ENCODE results near the gene SEMA3G.

Gene SEMA3G

DNA sequence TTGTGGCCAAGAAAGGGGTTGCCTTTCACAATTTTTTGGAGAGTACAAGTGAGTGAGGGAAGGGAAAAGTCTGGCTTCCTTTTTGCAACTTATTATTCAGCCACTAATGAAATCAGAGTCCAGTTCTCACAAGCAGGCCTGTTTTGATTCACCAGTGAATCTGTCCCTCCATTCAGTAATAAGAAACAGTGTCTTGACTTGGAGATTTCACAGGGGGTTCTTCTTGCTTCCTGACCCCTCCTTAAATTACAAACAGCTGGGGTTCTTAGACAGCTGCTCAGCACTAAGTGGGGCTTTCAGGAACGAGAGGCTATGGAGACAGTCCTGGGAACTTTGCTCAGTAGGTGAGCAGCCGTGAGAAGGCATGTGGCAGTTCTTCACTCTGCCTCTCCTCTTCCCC is 24.5 kb downstream of the SEMA3G start:
- DNase-seq (ENCODE audit: low read depth in 2 of 2) = no peak

- DNase-seq (ENCODE audit: low read depth in 2 of 2) = no peak
These were observed 29.1 kb downstream of the SEMA3G start for GRCh38 chr3:52415800-52416199.

DNA sequence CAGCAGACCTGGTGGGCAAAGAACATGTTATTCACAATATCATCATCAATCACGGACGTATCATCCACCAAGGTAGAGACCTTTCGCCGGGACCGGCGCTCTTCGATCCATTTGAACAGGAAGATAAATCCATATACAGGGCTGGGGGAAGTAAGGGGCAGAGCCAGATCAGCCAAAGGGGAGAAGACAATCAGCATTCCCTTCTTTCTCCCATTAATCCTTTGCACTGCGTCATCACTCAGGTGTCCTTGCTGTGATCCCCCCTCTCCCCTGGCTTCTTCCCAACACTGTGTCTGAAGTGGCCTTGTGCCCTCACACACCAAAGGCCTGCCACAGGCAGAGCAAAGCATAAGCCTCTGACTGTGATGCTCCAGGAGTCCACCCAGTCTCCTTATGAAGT is 36.4 kb downstream of the SEMA3G start:
- DNase-seq (ENCODE audit: low read depth in 2 of 2) = no peak

DNA sequence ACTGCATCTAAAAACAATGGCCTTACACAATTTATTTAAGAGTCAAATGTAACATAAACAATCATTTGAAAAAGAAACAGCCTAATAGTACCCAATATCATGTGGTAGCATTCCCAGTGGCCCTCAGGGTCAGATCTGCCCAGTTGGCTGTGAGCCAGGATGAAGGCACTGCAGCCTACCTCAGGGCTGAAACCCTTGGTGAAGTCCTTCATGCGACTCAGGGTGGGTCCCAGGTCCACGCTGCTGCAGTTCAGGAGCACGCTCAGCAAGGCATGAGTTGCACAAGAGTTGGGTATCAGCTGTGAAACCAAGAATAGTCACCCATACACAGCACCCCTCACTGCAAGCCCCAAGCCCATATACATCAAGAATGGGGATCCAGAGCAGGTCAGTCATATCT is 37.1 kb downstream of the SEMA3G start:
- DNase-seq (ENCODE audit: low read depth in 2 of 2) = no peak

GRCh38 chr3:52406791-52407510 is 38.0 kb downstream of the SEMA3G start:
- DNase-seq (ENCODE audit: low read depth in 2 of 2) = no peak

DNA sequence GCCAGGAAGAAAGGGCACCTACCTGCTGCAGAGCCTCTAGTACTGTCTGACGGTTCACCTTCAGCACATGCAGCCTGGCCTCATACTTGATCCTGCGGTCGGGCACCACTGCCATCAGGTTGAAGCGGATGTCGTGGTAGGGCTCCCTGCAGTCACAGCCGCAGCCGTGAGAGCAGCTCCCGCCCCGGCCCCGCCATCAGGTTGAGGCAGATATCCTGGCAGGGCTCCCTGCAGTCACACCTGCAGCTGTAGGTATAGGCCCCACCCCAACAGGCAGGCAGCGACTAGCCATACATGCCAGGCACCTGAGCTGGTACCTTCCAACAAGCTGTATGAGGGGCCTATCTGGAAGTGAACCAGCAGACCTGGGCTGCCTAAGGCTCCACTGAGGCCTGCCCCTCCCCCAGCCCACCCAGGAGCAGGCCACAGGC is 38.7 kb downstream of the SEMA3G start:
- no peak for DNase-seq (ENCODE audit: low read depth in 2 of 2)

DNA sequence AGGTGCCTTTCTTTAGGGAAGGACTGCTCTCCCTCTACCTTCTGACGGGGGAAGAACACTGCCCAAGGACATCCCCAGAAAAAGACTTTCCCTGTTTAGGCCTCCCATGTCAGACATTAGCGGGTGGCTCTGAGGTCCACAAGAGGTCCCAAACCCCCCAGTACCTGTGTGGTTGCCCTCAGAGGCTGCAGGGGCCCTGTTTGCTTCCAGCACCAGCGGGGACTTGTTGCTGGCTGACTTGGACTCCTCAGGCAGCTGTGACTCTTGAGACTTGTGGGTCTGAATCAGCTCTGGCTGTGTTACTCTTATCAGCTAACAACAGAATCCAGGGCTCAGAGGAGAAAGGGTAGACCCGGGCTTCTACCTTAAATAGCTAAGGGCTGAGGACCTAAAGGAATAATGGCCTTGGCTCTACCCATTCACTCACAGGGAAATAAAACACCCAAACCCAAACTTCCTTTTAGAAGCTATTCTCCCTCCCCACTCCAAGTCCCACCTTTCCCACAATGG is 39.2 kb downstream of the SEMA3G start:
- no peak for DNase-seq (ENCODE audit: low read depth in 2 of 2)

DNA sequence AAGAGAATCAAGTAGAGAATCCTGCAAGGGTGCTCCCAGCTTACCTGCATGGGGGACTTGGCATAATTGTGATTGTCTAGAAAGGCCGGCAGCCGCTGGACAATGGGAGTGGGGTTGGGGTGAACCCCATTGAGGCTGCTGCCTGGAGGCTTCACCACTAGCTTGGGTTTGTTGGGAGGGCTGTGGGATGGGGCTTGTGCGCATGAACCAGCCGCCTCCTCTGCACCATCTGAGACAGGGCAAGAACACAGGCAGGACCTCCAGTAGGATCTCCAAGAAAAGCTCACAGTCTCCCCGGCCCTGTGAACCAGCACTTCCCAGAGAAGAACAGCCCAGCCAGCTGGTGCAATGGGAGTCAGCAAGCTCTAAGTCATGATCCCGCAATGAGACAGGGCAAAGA is 39.8 kb downstream of the SEMA3G start:
- DNase-seq (ENCODE audit: low read depth in 2 of 2) = no peak

- DNase-seq (ENCODE audit: low read depth in 2 of 2) = no peak
These were observed 40.5 kb downstream of the SEMA3G start for GRCh38 chr3:52404391-52404790.

GRCh38 chr3:52403955-52404354 is 40.9 kb downstream of the SEMA3G start:
- DNase-seq (ENCODE audit: low read depth in 2 of 2) = no peak

DNA sequence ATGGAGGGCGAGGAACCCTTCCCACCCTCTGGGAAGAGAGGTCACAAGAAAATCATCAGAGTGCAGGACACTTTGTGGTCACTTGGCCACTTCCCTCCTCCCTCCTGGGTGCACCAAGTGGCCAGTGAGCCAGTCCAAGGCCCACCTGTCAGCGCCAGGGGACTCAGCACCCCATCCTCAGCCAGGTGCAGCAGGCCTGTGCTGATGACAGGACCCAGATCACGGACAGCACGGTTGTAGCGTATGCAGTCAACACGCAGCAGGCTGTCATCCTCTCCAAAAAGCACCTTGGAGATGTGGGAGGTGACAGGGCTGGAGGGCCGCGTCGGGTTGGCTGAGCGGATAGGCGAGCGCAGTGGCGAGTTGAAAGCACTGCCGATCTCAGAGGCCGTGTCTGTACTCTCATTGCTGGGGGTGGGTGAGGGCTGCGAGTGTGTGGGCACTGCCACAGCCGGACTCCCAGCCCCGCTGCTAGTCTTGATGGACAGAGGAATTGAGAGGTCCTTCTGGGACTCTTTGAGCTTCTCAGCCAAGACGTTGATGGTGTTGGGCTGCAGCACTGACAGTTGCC is 41.5 kb downstream of the SEMA3G start:
- no peak for DNase-seq (ENCODE audit: low read depth in 2 of 2)

DNA sequence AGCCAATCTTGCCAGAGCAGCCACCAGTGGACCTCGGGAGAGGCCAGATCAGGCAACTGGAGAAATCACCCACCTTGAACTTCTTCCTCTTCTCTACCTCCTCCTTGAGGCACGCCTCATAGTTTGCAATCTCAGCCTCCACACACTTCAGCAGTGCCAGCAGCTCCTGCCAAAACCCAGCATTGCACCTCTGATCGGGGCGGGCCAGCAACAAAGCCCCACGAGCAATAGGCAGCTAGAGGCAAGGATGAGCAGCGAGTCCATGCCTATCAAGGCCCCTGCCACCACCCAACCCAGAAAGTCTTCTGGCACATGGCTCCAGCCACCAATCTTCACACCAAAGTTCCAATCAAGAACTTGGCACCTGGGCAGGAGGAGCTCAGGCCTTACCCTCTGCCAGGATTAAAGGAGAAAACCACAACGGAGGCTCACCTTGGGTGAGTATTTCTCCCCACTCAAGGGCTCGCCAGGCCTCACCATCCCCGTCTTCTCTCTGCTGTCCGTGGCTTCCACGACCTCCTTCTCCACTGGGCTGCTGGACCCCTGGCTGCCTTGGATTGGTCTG is 42.1 kb downstream of the SEMA3G start:
- DNase-seq (ENCODE audit: low read depth in 2 of 2) = no peak

DNA sequence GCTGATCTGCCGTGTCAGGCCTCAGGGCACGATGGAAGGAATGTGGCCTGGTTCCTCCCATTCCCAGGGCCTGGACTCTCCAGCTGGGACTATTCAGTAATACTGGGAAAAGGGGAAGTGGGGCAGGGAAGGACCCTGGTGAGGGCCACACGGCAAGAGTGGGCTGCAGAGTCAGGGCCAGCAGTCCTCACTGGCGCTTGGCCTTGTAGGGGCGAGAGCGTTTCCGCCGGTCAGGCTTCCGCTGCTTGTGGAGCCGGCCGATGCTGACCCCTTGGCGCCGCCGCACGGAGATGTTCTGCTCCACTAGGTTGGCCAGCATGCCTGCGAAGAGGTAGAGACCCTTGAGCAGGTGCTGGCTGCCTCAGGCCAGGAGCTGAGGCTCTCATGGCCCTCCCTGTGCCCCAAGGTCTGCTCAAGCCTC is 42.8 kb downstream of the SEMA3G start:
- DNase-seq (ENCODE audit: low read depth in 2 of 2) = no peak

GRCh38 chr3:52401551-52401950 is 43.4 kb downstream of the SEMA3G start:
- DNase-seq (ENCODE audit: low read depth in 2 of 2) = no peak

GRCh38 chr3:52401021-52401420 is 43.9 kb downstream of the SEMA3G start:
- DNase-seq (ENCODE audit: low read depth in 2 of 2) = no peak

- no peak for DNase-seq (ENCODE audit: low read depth in 2 of 2)
These were observed 44.6 kb downstream of the SEMA3G start for GRCh38 chr3:52400275-52400793.

- DNase-seq (ENCODE audit: low read depth in 2 of 2) = no peak
These were observed 45.3 kb downstream of the SEMA3G start for GRCh38 chr3:52399593-52399992.

GRCh38 chr3:52399131-52399530 is 45.8 kb downstream of the SEMA3G start:
- no peak for DNase-seq (ENCODE audit: low read depth in 2 of 2)

DNA sequence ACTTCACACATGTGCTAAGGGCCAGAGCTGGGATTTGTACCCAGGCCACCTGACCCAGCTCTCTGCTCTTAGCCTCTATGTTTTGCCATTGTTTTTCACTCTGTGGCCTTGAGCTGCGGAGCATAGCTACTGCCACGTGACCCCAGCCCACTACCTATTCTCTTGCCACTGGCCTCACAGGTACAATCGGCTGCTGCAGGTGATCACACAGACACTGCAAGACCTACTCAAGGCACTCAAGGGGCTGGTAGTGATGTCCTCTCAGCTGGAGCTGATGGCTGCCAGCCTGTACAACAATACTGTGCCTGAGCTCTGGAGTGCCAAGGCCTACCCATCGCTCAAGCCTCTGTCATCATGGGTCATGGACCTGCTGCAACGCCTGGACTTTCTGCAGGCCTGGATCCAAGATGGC is 46.2 kb downstream of the SEMA3G start:
- DNase-seq (ENCODE audit: low read depth in 2 of 2) = no peak

- DNase-seq (ENCODE audit: low read depth in 2 of 2) = no peak
These were observed 47.1 kb downstream of the SEMA3G start for GRCh38 chr3:52397676-52398399.

DNA sequence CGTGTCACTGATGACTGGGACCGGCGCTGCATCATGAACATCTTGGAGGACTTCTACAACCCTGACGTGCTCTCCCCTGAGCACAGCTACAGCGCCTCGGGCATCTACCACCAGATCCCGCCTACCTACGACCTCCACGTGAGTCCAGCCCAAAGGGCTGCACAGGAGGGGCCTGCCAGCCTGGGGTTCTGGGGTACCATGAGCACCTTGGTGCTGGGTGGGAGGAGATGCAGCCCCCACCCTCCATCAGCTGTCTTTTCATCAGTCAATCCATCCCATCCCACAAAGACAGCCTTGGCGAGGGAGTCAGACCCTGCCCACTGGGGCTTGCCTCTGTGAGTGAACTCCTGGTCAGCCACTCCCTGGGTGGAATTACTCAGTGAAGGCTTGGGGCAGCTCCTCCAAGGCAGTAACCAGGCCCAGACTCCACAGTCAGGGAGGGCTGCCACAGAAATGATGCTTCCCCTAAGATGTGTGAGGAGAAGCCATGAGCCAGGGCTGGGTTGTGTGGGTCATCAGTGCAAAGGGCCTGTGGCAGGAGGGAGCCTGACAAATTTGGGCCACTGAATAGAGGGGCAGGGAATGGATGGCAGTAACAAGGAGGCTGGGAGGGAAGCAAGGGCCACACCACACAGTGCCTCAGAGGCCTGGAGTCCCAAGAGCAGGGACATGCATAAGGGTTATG is 47.9 kb downstream of the SEMA3G start:
- no peak for DNase-seq (ENCODE audit: low read depth in 2 of 2)
